Superior temporal gyrus (tissue), 1 donor: ENCODE results near the gene SLC20A1.
"Not testable (repeated sequence)": the region's sequence is repeated elsewhere in the genome, so short reads cannot be mapped to it uniquely, and the experiment has no call there.

Experiments used
- DNase-seq: peaks from one replicate; pipeline ENCODE4 v3.0.0-alpha.2; 2016; ENCODE audit errors: extremely low spot score

SLC20A1 gene

GRCh38 chr2:112683550-112684414 lies 38.0 kb downstream of the SLC20A1 start:
- DNase-seq: no peak

GRCh38 chr2:112684415-112684775 lies 38.7 kb downstream of the SLC20A1 start:
- DNase-seq: no peak

- no peak for DNase-seq
Measured at GRCh38 chr2:112685271-112685884, 39.6 kb downstream of the SLC20A1 start.

GRCh38 chr2:112686348-112687217 lies 40.8 kb downstream of the SLC20A1 start:
- DNase-seq: no peak

- no peak for DNase-seq
Measured at GRCh38 chr2:112687522-112687921, 41.8 kb downstream of the SLC20A1 start.

- no peak for DNase-seq
Measured at GRCh38 chr2:112688086-112688880, 42.5 kb downstream of the SLC20A1 start.

GRCh38 chr2:112690853-112691401 lies 45.2 kb downstream of the SLC20A1 start:
- peak; percentile 64 for DNase-seq

GRCh38 chr2:112691881-112692281 lies 46.1 kb downstream of the SLC20A1 start:
- DNase-seq: peak; percentile 55

- DNase-seq: no peak
Measured at GRCh38 chr2:112692495-112692911, 46.8 kb downstream of the SLC20A1 start.

- DNase-seq: no peak
Measured at GRCh38 chr2:112692918-112693317, 47.2 kb downstream of the SLC20A1 start.

GRCh38 chr2:112693596-112693995 lies 47.9 kb downstream of the SLC20A1 start:
- DNase-seq: no peak

- DNase-seq: no peak
Measured at GRCh38 chr2:112694182-112694581, 48.4 kb downstream of the SLC20A1 start.

GRCh38 chr2:112698834-112699515 lies 53.2 kb downstream of the SLC20A1 start:
- no peak for DNase-seq

GRCh38 chr2:112699984-112700667 lies 54.4 kb downstream of the SLC20A1 start:
- no peak for DNase-seq

- no peak for DNase-seq
Measured at GRCh38 chr2:112701052-112701451, 55.3 kb downstream of the SLC20A1 start.

- no peak for DNase-seq
Measured at GRCh38 chr2:112703684-112704083, 57.9 kb downstream of the SLC20A1 start.

GRCh38 chr2:112705575-112705974 lies 59.8 kb downstream of the SLC20A1 start:
- DNase-seq: no peak

- DNase-seq: no peak
Measured at GRCh38 chr2:112706170-112706664, 60.5 kb downstream of the SLC20A1 start.

- not testable (repeated sequence) for DNase-seq
Measured at GRCh38 chr2:112706947-112707346, 61.2 kb downstream of the SLC20A1 start.

GRCh38 chr2:112708968-112709367 lies 63.2 kb downstream of the SLC20A1 start:
- DNase-seq: no peak
